Measurements from ENCODE around the gene CAB39.
"Not testable (repeated sequence)": the region's sequence is repeated elsewhere in the genome, so short reads cannot be mapped to it uniquely, and the experiment has no call there.

The CAB39 gene

DNA sequence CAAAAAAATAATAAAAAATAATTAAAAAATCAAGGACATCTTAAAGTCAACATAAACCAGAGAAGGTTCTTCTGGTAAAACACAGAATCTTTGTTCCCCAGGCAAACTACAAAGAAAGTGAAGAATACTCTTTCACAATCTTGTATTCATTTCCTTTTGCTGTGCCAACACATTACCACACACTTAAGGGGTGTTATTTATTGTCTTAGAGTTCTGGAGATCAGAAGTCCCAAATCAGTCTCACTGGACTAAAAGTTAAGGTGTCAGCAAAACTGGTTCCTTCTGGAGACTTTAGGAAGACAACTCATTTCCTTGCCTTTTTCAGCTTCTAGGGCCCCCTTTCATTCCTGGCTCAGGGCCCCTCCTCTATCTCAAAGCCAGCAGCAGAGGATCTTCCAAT lies 12.2 kb upstream of the CAB39 start:
- TF ChIP-seq, protein P1, sequence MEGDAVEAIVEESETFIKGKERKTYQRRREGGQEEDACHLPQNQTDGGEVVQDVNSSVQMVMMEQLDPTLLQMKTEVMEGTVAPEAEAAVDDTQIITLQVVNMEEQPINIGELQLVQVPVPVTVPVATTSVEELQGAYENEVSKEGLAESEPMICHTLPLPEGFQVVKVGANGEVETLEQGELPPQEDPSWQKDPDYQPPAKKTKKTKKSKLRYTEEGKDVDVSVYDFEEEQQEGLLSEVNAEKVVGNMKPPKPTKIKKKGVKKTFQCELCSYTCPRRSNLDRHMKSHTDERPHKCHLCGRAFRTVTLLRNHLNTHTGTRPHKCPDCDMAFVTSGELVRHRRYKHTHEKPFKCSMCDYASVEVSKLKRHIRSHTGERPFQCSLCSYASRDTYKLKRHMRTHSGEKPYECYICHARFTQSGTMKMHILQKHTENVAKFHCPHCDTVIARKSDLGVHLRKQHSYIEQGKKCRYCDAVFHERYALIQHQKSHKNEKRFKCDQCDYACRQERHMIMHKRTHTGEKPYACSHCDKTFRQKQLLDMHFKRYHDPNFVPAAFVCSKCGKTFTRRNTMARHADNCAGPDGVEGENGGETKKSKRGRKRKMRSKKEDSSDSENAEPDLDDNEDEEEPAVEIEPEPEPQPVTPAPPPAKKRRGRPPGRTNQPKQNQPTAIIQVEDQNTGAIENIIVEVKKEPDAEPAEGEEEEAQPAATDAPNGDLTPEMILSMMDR (conservative IDR thresholded peaks at IDR 0.05; ENCODE audit: low read depth, low read length): no peak
- no peak for DNase-seq (ENCODE audit: low read depth)
- H3K4me3 ChIP-seq (ENCODE audit: low read depth, low read length): no peak overlapping the region

DNA sequence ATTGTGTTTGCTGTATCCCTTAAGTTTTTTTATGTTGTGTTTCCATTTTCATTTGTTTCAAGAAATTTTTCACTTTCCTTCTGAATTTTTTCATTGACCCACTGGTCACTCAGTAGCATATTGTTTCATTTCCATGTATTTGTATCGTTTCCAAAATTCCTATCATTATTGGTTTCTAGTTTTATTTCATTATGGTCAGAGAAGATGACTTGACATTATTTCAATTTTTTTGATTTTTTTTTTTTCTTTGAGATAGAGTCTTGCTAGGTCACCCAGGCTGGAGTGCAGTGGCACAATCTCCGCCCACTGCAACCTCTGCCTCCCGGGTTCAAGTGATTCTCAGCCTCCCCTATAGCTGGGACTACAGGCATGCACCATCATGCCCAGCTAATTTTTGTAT lies 11.3 kb upstream of the CAB39 start:
- no peak for DNase-seq (ENCODE audit: low read depth)
- TF ChIP-seq, protein P1 (conservative IDR thresholded peaks at IDR 0.05; ENCODE audit: low read depth, low read length): no peak
- no peak overlapping the region for H3K4me3 ChIP-seq (ENCODE audit: low read depth, low read length)

DNA sequence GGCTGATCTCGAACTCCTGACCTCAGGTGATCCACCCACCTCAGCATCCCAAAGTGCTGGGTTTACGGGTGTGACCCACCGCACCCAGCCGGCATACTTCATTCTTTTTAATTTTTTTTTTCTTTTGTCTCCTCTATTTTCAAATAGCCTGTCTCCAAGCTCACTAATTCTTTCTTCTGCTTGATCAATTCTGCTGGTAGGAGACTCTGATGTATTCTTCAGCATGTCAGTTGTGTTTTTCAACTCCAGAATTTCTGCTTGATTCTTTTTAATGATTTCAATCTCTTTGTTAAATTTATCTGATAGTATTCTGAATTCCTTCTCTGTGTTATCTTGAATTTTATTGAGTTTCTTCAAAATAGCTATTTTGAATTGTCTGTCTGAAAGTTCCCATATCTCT lies 10.2 kb upstream of the CAB39 start:
- not testable (repeated sequence) for DNase-seq (ENCODE audit: low read depth); H3K4me3 ChIP-seq (ENCODE audit: low read depth, low read length)

DNA sequence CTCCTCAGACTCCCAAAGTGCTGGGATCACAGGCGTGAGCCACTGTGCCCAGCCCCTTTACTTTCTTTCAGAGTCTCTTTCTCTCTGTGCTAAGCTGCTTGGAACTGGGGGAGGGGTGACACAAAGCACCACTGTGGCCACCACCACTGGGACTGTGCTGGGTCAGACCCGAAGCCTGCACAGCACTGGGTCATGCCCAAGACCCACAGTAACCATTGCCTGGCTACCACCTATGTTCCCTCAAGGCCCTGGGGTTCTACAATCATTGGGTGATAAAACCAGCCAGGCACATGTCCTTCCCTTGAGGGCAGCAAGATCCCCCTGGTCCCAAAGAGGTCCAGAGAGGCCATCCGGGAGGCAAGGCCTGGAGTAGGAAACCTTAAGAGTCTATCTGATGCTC lies 9.1 kb upstream of the CAB39 start:
- TF ChIP-seq, protein P1 (conservative IDR thresholded peaks at IDR 0.05; ENCODE audit: low read depth, low read length): no peak
- no peak overlapping the region for H3K4me3 ChIP-seq (ENCODE audit: low read depth, low read length)
- no peak for DNase-seq (ENCODE audit: low read depth)

DNA sequence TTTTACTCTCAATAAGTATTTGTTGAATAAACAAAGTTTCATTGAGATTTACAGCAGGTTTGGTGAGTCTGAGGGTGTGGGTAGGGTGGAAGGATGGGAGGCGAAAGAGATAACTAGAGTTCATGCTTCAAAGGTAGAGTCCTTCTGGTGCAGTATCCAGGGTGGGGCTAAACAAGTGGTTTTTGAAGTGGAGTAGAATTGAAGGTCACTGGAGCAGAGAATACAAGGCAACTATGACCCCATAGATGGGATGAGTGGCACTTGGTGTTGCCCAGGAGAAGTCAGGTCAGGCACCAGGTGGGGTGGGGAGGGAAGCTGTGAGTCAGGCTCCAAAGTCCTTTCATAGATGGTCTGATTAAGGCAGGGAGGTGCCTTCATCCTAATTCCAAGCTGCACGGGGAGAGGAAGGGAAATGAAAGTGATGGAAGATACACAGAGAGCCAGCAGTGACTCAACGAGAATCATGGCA lies 6.6 kb upstream of the CAB39 start:
- TF ChIP-seq, protein P1 (conservative IDR thresholded peaks at IDR 0.05; ENCODE audit: low read depth, low read length): no peak
- H3K4me3 ChIP-seq (ENCODE audit: low read depth, low read length): no peak overlapping the region
- no peak for DNase-seq (ENCODE audit: low read depth)

DNA sequence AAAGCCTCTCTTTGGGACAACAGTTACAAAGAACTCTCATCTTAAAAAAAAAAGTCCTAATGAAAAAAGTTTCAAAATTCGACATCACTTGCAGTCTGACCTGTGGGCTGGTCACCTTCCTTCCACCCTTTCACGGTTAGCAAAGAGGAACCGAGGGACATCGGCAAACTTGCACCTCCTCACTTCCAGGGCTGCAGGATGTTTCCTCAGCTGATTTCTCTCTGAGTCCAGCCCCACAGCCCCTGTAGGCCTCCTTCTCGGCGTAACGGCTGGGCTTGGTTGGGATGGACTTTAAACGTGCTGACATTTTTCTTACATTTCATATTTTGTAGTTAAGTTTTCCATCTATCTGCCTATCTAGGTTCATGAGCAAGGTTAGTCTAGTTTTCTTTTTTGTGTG lies 5.7 kb upstream of the CAB39 start:
- no peak for DNase-seq (ENCODE audit: low read depth)
- TF ChIP-seq, protein P1 (conservative IDR thresholded peaks at IDR 0.05; ENCODE audit: low read depth, low read length): no peak
- H3K4me3 ChIP-seq (ENCODE audit: low read depth, low read length): no peak overlapping the region

DNA sequence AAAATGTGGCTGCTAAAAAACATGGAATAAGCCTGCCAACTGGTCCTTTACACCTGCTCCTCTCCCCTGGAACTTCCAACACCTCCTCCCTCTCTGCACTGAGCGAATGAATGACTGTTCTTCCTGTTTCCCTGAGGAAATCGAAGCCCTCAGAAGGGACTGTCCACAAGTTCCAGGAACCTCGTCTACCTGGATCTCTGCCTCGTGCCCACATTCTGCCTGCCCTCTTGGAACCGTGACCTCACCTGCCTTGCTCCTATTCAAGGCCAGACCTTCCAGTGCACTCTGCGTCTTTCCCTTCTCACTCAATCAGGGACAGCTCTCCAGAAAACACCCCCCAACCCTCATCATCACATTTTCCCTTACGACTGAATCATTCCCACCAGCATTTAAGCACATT lies 4.4 kb upstream of the CAB39 start:
- no peak overlapping the region for H3K4me3 ChIP-seq (ENCODE audit: low read depth, low read length)
- no peak for DNase-seq (ENCODE audit: low read depth)
- TF ChIP-seq, protein P1 (conservative IDR thresholded peaks at IDR 0.05; ENCODE audit: low read depth, low read length): no peak

DNA sequence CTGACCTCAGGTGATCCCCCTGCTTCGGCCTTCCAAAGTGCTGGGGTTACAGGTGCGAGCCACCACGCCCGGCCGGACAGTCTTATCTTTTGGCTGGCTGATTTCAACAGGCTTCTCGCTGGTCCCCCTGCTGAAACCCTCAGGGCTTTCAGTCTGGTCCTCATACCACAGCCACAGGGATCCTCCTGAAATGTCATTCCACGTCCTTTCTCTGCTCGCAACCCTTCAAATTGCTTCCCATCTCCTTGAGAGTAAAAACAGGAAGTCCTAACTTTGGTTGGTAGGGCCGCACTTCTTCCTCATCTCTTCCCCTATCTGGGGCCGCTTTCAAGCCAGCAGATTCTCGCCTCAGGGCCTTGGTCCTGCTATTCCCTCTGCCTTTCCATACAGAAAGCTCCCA lies 1.4 kb upstream of the CAB39 start:
- DNase-seq (ENCODE audit: low read depth): no peak
- TF ChIP-seq, protein P1 (conservative IDR thresholded peaks at IDR 0.05; ENCODE audit: low read depth, low read length): no peak
- no peak overlapping the region for H3K4me3 ChIP-seq (ENCODE audit: low read depth, low read length)

All from choroid plexus epithelial cell (primary cell).